Esophagus muscularis mucosa (tissue), 3 donors: Measurements from ENCODE around the gene SLC9A4.

Source experiments
- CTCF ChIP-seq, 3 experiments: fragments of 200-600 bp in 2 of 3; fragments of 450-650 bp in 1 of 3; sonication (generic) in 2 of 3; IDR thresholded peaks; one replicate each; pipeline ENCODE4 v1.5.1; 2017 to 2019; ENCODE audit warnings: antibody characterized with exemption in 3 of 3, mild to moderate bottlenecking in 2 of 3, moderate library complexity in 1 of 3
- EP300 ChIP-seq: sonication (generic); formaldehyde crosslinking; IDR thresholded peaks from one replicate; pipeline ENCODE4 v1.6.1; 2017; ENCODE audit warnings: antibody characterized with exemption

- no peak for TF ChIP-seq EP300
- peak; percentile 32 to 51 (median 51) for TF ChIP-seq CTCF (IDR thresholded peaks at IDR 0.05)
Observed at GRCh38 chr2:102442967-102443828, 29.8 kb upstream of the SLC9A4 start.
